A549 treated with AZD2906 at 1 μM for 4 hours (cell line): ENCODE results near the gene SUGP1. TPM values are rescaled to one million over a fixed set of nuclear protein-coding genes. Genes with fewer than 3 reads are reported as not detected.

Experiments used
- total RNA-seq: library from RNA; stranded (reverse); fragments of 200-300 nt; extraction: Qiagen RNA extraction; gene quantifications from 5 replicates; pipeline ENCODE4 v1.2.3, GENCODE V29; 2022

SUGP1 gene
- 21.1 to 29.5 TPM (median 25.4 TPM) in 5 replicates for total RNA-seq

GRCh38 chr19:19320361-19321140 lies at the start of gene SUGP1, which contains the start of gene MAU2:
TSS of gene SUGP1 (minus strand) at chr19:19320509. CDS start at chr19:19320496, 13 bp downstream.
TSS of gene MAU2 (plus strand) at chr19:19320829. CDS start at chr19:19320860, 31 bp downstream.

Other genes starting within 250 kb of the SUGP1 start
- gene TMEM161A, start 182.0 kb downstream of the SUGP1 start, total RNA-seq: 20.3 to 25.7 TPM (median 23.5 TPM) in 5 replicates
- gene MEF2B, start 150.2 kb downstream of the SUGP1 start, total RNA-seq: 0.15 to 1.0 TPM (median 0.41 TPM) in 5 replicates
- gene BORCS8, start 128.4 kb downstream of the SUGP1 start, total RNA-seq: 8.0 to 14.5 TPM (median 10.4 TPM) in 5 replicates
- 32.7 to 46.7 TPM (median 43.3 TPM) in 5 replicates for gene RFXANK, start 128.3 kb downstream of the SUGP1 start, total RNA-seq
- 25.3 to 29.5 TPM (median 28.7 TPM) in 5 replicates for gene NR2C2AP, start 117.1 kb downstream of the SUGP1 start, total RNA-seq
- gene NCAN, start 108.6 kb downstream of the SUGP1 start, total RNA-seq: 0.02 to 0.08 TPM (median 0.06 TPM) in 5 replicates
- 0.34 to 0.68 TPM (median 0.52 TPM) in 5 replicates for gene TM6SF2, start 47.2 kb downstream of the SUGP1 start, total RNA-seq
- gene MAU2, start 320 bp upstream of the SUGP1 start, total RNA-seq: 10.9 to 14.3 TPM (median 13.0 TPM) in 5 replicates
- 36.6 to 42.3 TPM (median 39.9 TPM) in 5 replicates for gene GATAD2A, start 85.2 kb upstream of the SUGP1 start, total RNA-seq
- 1.2 to 1.8 TPM (median 1.6 TPM) in 5 replicates for gene TSSK6, start 195.0 kb upstream of the SUGP1 start, total RNA-seq
- gene NDUFA13, start 195.7 kb upstream of the SUGP1 start, total RNA-seq: 149 to 172 TPM (median 159 TPM) in 5 replicates
- 1.6 to 4.0 TPM (median 2.9 TPM) in 5 replicates for gene YJEFN3, start 208.4 kb upstream of the SUGP1 start, total RNA-seq
- 0.14 to 0.32 TPM (median 0.19 TPM) in 5 replicates for gene CILP2, start 217.8 kb upstream of the SUGP1 start, total RNA-seq